Measurements from ENCODE around the gene MOCOS. TPM values are rescaled to one million over a fixed set of nuclear protein-coding genes. Genes with fewer than 3 reads are reported as not detected.
"Not testable (repeated sequence)": the region's sequence is repeated elsewhere in the genome, so short reads cannot be mapped to it uniquely, and the experiment has no call there.

Gene MOCOS
- total RNA-seq, 4 donors from 2014 or later, result 1.1 to 6.2 (median 4.1) TPM

DNA sequence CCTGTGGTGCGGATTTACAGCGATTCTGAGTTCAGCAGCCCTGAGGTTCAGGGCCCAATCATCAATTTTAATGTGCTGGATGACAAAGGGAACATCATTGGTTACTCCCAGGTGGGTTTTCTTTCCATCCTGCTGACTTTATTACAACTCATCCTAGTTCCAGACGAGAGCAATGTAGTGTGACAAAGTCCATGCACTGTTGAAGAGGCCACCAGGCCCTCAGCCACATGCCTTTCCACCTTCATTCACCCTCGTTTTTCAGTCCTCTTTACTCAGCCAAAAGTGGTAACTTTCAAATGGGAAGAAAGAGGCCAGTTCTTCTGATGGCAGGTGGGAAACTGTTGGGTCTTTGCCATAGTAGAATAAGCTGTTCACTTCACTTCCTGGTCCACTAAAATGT, 17.9 kb downstream of the MOCOS start:
- H3K4me3 ChIP-seq (ENCODE audit: low read depth, poor library complexity, severe bottlenecking), result no peak overlapping the region
- TF ChIP-seq POLR2A (IDR thresholded peaks at IDR 0.05), result no peak
- TF ChIP-seq CTCF (IDR thresholded peaks at IDR 0.05), result no peak
- 84 to 89% methylated on average over 4 of the region's 4 CpGs for WGBS, 2 donors
- no peak for DNase-seq (ENCODE audit: low spot score in 2 of 2)
- intact Hi-C loops (cut with DNase I; ENCODE audit: low total_unique reads), result no loop called here

- WGBS, 2 donors, result 92 to 93% methylated on average over 1 of the region's 1 CpG
- DNase-seq (ENCODE audit: low spot score in 2 of 2), result no peak
- H3K4me3 ChIP-seq (ENCODE audit: low read depth, poor library complexity, severe bottlenecking), result no peak overlapping the region
- intact Hi-C loops (cut with DNase I; ENCODE audit: low total_unique reads), result no loop called here
- TF ChIP-seq POLR2A (IDR thresholded peaks at IDR 0.05) (no peak), CTCF (IDR thresholded peaks at IDR 0.05) (no peak)
Observed at GRCh38 chr18:36207303-36207702, 20.0 kb downstream of the MOCOS start.

DNA sequence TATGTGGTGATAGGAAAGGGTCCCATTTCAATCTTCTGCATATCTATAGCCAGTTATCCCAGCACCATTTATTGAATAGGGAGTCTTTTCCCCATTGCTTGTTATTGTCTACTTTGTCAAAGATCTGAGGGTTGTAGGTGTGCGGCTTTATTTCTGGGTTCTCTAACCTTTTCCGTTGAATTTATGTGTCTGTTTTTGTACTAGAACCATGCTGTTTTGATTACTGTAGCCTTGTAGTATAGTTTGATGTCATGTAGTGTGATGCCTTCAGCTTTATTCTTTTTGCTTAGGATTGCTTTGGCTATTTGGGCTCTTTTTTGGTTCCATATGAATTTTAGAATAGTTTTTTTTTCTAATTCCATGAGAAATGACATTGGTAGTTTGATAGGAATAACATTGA, 20.7 kb downstream of the MOCOS start:
- intact Hi-C loops (cut with DNase I; ENCODE audit: low total_unique reads); H3K4me3 ChIP-seq (ENCODE audit: low read depth, poor library complexity, severe bottlenecking); DNase-seq (ENCODE audit: low spot score in 2 of 2): not testable (repeated sequence)
- WGBS, 2 donors, result 95 to 96% methylated on average over 2 of the region's 2 CpGs

DNA sequence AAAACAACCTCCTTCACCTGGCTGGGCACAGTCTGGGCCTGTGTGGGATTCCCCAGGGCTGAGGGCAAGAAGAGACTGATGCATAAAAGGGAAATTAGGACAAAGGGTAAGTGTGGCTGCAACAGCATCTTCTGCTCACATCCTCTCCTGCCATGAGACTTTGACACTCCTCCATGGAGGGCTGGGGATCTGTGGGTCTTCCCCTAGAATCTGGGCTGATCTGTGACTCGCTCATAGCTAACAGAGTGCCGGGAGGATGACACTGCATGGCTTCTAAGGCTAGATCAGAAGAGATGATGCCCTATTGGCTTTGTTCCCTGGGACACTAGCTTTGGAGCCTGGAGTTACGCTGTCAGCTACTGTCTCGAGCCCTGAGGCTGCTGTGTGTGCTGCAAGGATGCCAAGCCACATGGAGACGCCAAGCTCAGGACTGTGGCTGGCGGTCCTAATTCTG, 24.3 kb downstream of the MOCOS start:
- TF ChIP-seq CTCF (IDR thresholded peaks at IDR 0.05), result no peak
- TF ChIP-seq POLR2A (IDR thresholded peaks at IDR 0.05), result no peak
- DNase-seq (ENCODE audit: low spot score in 2 of 2), result no peak
- intact Hi-C loops (cut with DNase I; ENCODE audit: low total_unique reads), result no loop called here
- no peak overlapping the region for H3K4me3 ChIP-seq (ENCODE audit: low read depth, poor library complexity, severe bottlenecking)
- WGBS, 2 donors, result 56 to 62% methylated on average over 6 of the region's 6 CpGs

GRCh38 chr18:36212301-36213171, 25.2 kb downstream of the MOCOS start:
- WGBS, 2 donors, result 67 to 78% methylated on average over 13 of the region's 13 CpGs
- no peak overlapping the region for H3K4me3 ChIP-seq (ENCODE audit: low read depth, poor library complexity, severe bottlenecking)
- TF ChIP-seq POLR2A (IDR thresholded peaks at IDR 0.05) (no peak), CTCF (IDR thresholded peaks at IDR 0.05) (no peak)
- no peak for DNase-seq (ENCODE audit: low spot score in 2 of 2)
- intact Hi-C loops (cut with DNase I; ENCODE audit: low total_unique reads), result no loop called here

DNA sequence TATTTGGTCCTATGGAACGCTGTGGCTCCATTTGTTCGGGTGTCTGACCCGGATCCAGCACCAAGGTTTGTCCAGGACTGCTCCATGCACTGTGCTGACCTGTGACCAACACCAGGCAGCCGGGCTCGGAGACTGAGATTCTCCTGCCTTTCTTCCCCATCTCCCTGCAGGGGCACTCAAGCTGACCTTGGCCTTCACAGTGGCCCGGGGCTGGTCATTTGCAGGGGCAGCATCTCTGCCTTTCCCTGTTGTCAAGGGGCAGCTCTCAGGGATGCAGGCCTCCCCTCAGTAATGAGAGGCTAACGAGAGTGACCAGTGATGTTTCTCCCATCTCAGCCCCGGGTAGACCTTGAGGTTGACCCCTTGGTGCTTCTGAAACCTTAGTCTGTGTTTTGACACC, 27.5 kb downstream of the MOCOS start:
- H3K4me3 ChIP-seq (ENCODE audit: low read depth, poor library complexity, severe bottlenecking), result no peak overlapping the region
- WGBS, 2 donors, result 84 to 90% methylated on average over 8 of the region's 8 CpGs
- intact Hi-C loops (cut with DNase I; ENCODE audit: low total_unique reads), result no loop called here
- DNase-seq (ENCODE audit: low spot score in 2 of 2), result no peak
- TF ChIP-seq CTCF (IDR thresholded peaks at IDR 0.05) (no peak), POLR2A (IDR thresholded peaks at IDR 0.05) (no peak)
